Psoas muscle (tissue), 8 donors: ENCODE data around the gene TNIP1. TPM values are rescaled to one million over a fixed set of nuclear protein-coding genes. Genes with fewer than 3 reads are reported as not detected.
A peak's percentile ranks its signal among the peaks of the same experiment; 100 is the strongest.

ENCODE experiments used
- ATAC-seq, 4 donors: fragments of 200-7000 bp; cut with Tn5 transposase; one replicate each; pipeline ENCODE4 v1.9.1; 2020; ENCODE audit warnings: moderate library complexity in 3 of 4, mild to moderate bottlenecking in 2 of 4
- DNase-seq, 2 donors: peaks; one replicate each; pipeline ENCODE4 v3.0.0-alpha.2; 2020
- H3K27ac ChIP-seq: fragments of 200-600 bp; one replicate; pipeline ENCODE4 v1.8.0; 2022
- H3K27me3 ChIP-seq, 3 donors: fragments of 200-600 bp in 1 of 3; one replicate each; pipeline versions ENCODE4 v1.6.1 to v1.8.0; 2013 to 2022; ENCODE audit warnings: low read length in 2 of 3, mild to moderate bottlenecking in 2 of 3, moderate library complexity in 1 of 3; ENCODE audit not compliant: insufficient read depth in 3 of 3
- H3K36me3 ChIP-seq, 2 donors: fragments of 200-600 bp in 1 of 2; one replicate each; pipeline versions ENCODE4 v1.6.1 to v1.8.0; 2013 to 2022; ENCODE audit warnings: low read depth in 1 of 2, mild to moderate bottlenecking in 1 of 2, moderate library complexity in 1 of 2; ENCODE audit not compliant: insufficient read depth in 1 of 2
- H3K4me1 ChIP-seq: fragments of 200-600 bp; one replicate; pipeline ENCODE4 v1.8.0; 2022
- H3K4me3 ChIP-seq: fragments of 200-600 bp; one replicate; pipeline ENCODE4 v1.8.0; 2022; ENCODE audit warnings: mild to moderate bottlenecking
- H3K9me3 ChIP-seq: fragments of 200-600 bp; one replicate; pipeline ENCODE4 v1.8.0; 2022
- WGBS, 3 donors: extraction: QIAGEN DNeasy Blood & Tissue Kit; methylation state at CpG; one replicate each; pipeline versions ENCODE4 v1.1.6 to v1.1.7; 2013; 5-methylcytosine and 5-hydroxymethylcytosine counted together
- intact Hi-C, 2 donors: fragments of 100-400 bp; cut with DNase I; formaldehyde crosslinking; loops; one replicate each; pipeline versions ENCODE4 v1.11.0 to v1.14.2; 2022
- polyA plus RNA-seq, 3 donors: library from polyadenylated mRNA; stranded (reverse); fragments of 200-250 nt; gene quantifications; one replicate each; pipeline ENCODE4 v1.2.3, GENCODE V29; 2013
- total RNA-seq, 4 donors: library from RNA; stranded (reverse); fragmentation: NEBNext Ultra II Directional in 2 of 4; extraction: Animal tissue kit (Norgen Biotek cat#: 25700) in 2 of 4; gene quantifications; one replicate each; pipeline versions ENCODE4 v1.2.1 to v1.2.4, GENCODE V29; 2021 to 2023
- TF ChIP-seq, protein P1 (sequence below): fragments of 200-600 bp; IDR thresholded peaks from one replicate; pipeline ENCODE4 v1.8.0; 2022; ENCODE audit warnings: antibody characterized with exemption
- donor health status: healthy with polysubstance abuse.
- donor health status: DM: no; HTN: no; CAD: no; lungs with moderate emphysema.
- donor health status: Bipolar disorder and iron deficiency.
- donor health status: healthy.
- donor health status: DM: yes; HTN: yes; CAD: no.
- donor health status: DM: no; HTN: no; CAD: no.
- donor health status: DM: no; HTN: no; CAD: no.
- donor health status: DM: yes; HTN: yes; CAD: no.

TNIP1 gene
- total and polyA plus RNA-seq, 7 donors = 55.5 to 218 (median 141) TPM

DNA sequence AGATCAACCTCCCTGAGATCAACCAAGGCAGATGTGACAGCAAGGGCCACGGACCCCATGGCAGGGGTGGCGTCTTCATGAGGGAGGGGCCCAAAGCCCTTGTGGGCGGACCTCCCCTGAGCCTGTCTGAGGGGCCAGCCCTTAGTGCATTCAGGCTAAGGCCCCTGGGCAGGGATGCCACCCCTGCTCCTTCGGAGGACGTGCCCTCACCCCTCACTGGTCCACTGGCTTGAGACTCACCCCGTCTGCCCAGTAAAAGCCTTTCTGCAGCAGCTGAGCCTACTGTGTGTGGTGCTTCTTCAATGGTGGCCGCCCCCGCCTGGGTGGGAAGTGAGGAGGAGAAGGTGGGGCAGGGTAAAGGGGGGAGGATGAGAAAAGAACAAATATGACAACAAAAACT, 52.1 kb downstream of the TNIP1 start:
- H3K4me1 ChIP-seq = peaks cover 68% of the 10 kb centered on the region
- no peak overlapping the region for H3K4me3 ChIP-seq
- no peaks in the 10 kb centered on the region for H3K9me3 ChIP-seq
- ATAC-seq (peak in 2 of 4 donors; percentile 4 to 5), DNase-seq (peak; percentile 70 to 84)
- no peaks in the 10 kb centered on the region for H3K27me3 ChIP-seq
- H3K27ac ChIP-seq = peak overlapping the region; percentile 89
- 89 to 94% (median 93%) methylated on average over 8 of the region's 8 CpGs for WGBS, 3 donors
- TF ChIP-seq, protein P1, sequence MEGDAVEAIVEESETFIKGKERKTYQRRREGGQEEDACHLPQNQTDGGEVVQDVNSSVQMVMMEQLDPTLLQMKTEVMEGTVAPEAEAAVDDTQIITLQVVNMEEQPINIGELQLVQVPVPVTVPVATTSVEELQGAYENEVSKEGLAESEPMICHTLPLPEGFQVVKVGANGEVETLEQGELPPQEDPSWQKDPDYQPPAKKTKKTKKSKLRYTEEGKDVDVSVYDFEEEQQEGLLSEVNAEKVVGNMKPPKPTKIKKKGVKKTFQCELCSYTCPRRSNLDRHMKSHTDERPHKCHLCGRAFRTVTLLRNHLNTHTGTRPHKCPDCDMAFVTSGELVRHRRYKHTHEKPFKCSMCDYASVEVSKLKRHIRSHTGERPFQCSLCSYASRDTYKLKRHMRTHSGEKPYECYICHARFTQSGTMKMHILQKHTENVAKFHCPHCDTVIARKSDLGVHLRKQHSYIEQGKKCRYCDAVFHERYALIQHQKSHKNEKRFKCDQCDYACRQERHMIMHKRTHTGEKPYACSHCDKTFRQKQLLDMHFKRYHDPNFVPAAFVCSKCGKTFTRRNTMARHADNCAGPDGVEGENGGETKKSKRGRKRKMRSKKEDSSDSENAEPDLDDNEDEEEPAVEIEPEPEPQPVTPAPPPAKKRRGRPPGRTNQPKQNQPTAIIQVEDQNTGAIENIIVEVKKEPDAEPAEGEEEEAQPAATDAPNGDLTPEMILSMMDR = no peak
- intact Hi-C loops = loop anchor here in 1 of 2 donors (10.0 kb wide), 1 partner anchor 646 kb away; no protein-coding TSS in a partner anchor
- H3K36me3 ChIP-seq = peaks cover 7 to 78% of the 10 kb centered on the region in 2 donors

DNA sequence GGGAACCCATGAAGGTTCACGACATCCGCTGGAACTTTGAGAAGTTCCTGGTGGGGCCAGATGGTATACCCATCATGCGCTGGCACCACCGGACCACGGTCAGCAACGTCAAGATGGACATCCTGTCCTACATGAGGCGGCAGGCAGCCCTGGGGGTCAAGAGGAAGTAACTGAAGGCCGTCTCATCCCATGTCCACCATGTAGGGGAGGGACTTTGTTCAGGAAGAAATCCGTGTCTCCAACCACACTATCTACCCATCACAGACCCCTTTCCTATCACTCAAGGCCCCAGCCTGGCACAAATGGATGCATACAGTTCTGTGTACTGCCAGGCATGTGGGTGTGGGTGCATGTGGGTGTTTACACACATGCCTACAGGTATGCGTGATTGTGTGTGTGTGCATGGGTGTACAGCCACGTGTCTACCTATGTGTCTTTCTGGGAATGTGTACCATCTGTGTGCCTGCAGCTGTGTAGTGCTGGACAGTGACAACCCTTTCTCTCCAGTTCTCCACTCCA, 52.8 kb downstream of the TNIP1 start:
- intact Hi-C loops = loop anchor here in 1 of 2 donors (10.0 kb wide), 1 partner anchor 647 kb away; no protein-coding TSS in a partner anchor
- Histone ChIP-seq H3K4me3 (no peak overlapping the region), H3K27ac (peak overlapping the region; percentile 96), H3K36me3 (peaks cover 7 to 71% of the 10 kb centered on the region in 2 donors), H3K9me3 (no peaks in the 10 kb centered on the region), H3K27me3 (no peaks in the 10 kb centered on the region), H3K4me1 (peaks cover 75% of the 10 kb centered on the region)
- DNase-seq (no peak), ATAC-seq (no peak)
- 78 to 84% (median 81%) methylated on average over 11 of the region's 11 CpGs for WGBS, 3 donors
- TF ChIP-seq, protein P1 = no peak

DNA sequence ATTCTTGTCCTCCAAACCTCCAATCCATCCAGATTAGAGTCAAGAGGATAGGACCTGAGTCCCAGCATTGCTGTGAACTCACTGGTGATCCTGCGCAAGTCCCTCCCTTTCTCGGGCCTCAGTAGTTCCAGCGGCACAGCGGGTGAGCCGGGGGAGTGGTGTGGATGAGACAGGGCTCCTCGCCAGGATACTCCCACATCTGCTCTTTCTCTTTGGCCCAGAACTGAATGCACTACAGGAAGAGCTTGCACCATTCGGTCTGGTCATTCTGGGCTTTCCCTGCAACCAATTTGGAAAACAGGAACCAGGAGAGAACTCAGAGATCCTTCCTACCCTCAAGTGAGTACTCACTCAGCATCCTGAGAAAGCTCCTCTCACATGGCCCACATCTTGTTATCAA, 54.2 kb downstream of the TNIP1 start:
- peaks cover 7 to 60% of the 10 kb centered on the region in 2 donors for H3K36me3 ChIP-seq
- ATAC-seq (no peak), DNase-seq (peak in 1 of 2 donors; percentile 45)
- H3K27me3 ChIP-seq = no peaks in the 10 kb centered on the region
- TF ChIP-seq, protein P1 = no peak
- H3K9me3 ChIP-seq = no peaks in the 10 kb centered on the region
- peak overlapping the region; percentile 96 for H3K27ac ChIP-seq
- intact Hi-C loops = loop anchor here in 1 of 2 donors (10.0 kb wide), 1 partner anchor 648 kb away; no protein-coding TSS in a partner anchor
- H3K4me3 ChIP-seq = peak overlapping the region; percentile 98
- 29 to 55% (median 41%) methylated on average over 7 of the region's 7 CpGs for WGBS, 3 donors
- peaks cover 88% of the 10 kb centered on the region for H3K4me1 ChIP-seq

DNA sequence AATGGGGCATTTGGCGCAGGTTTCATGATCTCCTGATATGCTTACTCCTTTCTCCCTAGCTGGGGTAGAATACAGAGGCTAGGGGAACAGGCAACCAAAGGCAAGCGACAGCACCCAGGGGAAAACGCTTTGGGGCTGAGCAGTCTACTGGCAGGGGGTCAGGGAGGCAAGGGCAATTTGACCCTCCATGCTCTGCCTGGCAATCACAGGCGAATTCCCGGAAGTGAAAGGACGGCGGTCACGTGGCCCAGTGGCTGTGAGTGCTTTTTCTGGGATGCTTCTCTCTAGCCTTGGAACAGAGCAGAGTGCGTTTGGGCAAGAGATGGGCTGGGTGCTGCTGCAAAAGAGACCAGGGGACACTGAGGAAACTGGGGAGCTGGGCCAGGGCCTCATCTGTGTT, 54.7 kb downstream of the TNIP1 start:
- peak overlapping the region; percentile 98 for H3K4me3 ChIP-seq
- WGBS, 3 donors = 38 to 40% (median 40%) methylated on average over 9 of the region's 9 CpGs
- peaks cover 7 to 57% of the 10 kb centered on the region in 2 donors for H3K36me3 ChIP-seq
- H3K27ac ChIP-seq = peak overlapping the region; percentile 96
- DNase-seq = peak in 1 of 2 donors; percentile 46
- no peak for ATAC-seq
- no peaks in the 10 kb centered on the region for H3K9me3 ChIP-seq
- TF ChIP-seq, protein P1 = no peak
- H3K27me3 ChIP-seq = no peaks in the 10 kb centered on the region
- intact Hi-C loops = loop anchor here in 1 of 2 donors (10.0 kb wide), 1 partner anchor 649 kb away; no protein-coding TSS in a partner anchor
- peaks cover 88% of the 10 kb centered on the region for H3K4me1 ChIP-seq
